Stimulated activated CD4-positive, alpha-beta T cell treated with anti-CD3 and anti-CD28 coated beads, Interleukin-12 subunit alpha, Interleukin-12 subunit beta, amount 100 ng/mL, for 48 hours (primary cell): ENCODE data around the gene PARM1.

Experiments used
- DNase-seq, 3 donors: peaks; one replicate each; pipeline ENCODE4 v3.0.0-alpha.2; 2020; ENCODE audit warnings: low read depth in 2 of 3, low spot score in 1 of 3

The PARM1 gene

GRCh38 chr4:75028196-75028854 is 95.4 kb downstream of the PARM1 start:
- DNase-seq: no peak

- no peak for DNase-seq
Measured at GRCh38 chr4:75030028-75030427, 97.1 kb downstream of the PARM1 start.

DNA sequence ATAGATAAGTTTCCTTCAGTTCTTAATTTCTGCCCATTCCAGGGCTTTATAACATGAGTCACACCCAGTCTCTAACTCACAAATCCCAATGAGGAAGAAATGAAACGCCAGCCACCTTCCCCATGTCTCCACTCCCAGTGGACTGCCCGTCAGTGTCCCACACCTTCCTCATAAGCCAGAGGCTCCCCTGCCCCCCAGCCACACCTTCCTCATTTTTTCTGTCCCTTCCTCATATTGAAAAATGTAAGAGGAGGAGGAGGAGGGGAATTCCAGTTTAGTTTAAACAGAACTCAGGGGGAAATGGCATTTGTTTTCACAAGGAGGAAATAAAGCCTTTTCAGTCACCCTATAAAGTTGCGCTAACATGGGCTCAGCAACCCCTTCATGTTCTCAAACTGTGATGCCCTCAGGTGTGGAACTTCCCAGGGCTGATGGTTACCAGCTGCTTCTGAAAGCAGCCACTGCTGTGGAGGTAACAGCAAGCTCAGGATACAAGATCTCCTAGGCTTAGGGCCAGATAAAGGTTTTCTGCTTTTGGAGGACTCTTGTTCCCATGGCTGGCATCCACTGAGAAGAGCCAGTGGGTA is 97.8 kb downstream of the PARM1 start:
- no peak for DNase-seq

DNA sequence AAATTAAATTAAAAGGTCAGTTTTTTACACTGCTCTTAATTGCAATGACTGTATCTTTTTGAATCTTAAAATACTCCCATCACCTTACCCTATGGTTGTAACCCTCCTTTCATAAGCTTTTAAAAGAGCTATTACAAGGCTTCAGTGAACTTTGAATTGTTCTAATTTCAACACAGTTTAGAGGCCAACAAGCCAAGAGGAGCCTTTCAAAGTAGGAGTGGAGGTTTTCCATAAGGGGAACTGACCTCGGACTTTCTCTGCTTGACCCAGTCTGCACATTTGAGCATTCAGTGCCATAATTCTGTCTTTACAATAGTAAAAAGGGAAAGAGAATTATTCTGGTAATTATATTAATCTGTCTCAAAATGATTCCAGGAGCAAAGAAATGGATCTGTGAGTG is 98.9 kb downstream of the PARM1 start:
- no peak for DNase-seq

DNA sequence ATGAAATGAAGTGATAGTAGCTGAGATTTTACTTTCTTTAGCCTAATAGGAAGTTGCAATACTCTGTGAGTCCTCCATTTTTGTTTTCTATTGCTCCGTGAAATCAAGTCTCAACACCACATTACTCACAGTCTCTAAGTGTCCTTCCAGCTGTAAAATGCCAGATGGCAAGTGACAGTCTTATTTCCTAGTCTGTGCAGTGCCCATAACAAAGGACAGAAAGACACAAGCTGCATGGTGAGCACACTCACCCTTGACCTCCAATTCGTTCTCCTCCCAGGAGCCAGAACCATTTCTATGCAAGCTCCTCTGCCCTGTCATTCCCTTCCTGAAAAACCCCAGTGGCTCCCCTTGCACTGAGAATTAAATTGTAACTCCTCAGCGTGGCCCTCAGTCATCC is 101.6 kb downstream of the PARM1 start:
- DNase-seq: no peak

- no peak for DNase-seq
Measured at GRCh38 chr4:75035321-75035720, 102.4 kb downstream of the PARM1 start.

DNA sequence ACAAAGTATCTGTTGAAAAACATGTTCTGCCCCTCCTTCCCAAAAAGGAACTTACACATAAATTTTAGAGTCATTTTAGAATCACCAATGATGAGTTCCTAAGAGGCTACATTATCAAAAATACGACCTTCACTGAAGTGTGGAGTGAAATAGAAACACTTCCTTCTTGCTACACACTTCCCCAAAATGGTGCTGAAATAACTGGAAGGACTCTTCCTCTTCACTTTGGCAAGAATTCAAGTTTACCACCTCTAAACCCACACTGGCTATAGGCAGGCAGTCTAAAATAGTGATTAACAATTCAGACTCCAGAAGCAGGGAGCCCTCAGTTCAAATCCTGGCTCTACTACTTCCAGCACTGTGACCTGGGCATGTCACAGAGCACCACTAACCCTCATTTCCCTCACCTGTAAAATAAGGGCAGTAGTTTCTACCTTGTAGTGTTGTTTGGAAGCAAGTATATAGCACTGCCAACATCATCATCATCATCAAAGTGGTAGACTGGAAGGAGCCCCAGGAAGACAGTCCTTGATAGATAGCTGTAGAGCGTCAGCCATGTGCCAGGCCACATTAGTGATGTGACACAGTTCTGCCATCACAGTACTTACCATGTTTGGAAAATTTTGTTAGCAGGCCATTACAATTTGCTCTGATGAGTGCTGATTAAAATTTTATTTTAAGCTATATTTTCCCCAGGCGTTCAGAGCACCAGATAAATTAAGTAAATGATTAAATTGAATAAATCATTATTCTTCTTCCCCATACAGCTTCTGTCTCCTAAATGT is 103.3 kb downstream of the PARM1 start:
- DNase-seq: no peak

- no peak for DNase-seq
Measured at GRCh38 chr4:75037252-75037651, 104.3 kb downstream of the PARM1 start.

GRCh38 chr4:75038376-75038775 is 105.5 kb downstream of the PARM1 start:
- no peak for DNase-seq

GRCh38 chr4:75040703-75041102 is 107.8 kb downstream of the PARM1 start:
- no peak for DNase-seq

GRCh38 chr4:75042601-75043208 is 109.8 kb downstream of the PARM1 start:
- DNase-seq: no peak

DNA sequence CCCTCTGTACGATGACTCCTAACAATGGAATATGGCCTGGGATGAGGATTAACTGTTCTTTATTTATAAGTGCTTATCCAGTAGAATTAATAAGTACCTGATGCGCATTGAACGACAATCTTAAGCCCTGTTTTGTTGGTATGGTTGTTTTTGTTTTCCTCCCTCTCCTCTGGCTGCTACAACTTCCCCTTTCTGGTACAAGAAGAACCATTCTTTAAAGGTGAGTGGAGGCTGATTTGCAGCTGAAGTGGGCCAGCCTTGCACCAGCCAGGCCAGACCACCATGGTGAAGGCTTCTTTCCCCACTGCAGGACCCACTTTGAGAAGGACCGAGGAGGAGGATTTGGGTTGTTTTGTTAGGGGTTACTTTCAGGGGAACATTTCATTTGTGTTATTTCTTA is 113.3 kb downstream of the PARM1 start:
- DNase-seq: no peak

GRCh38 chr4:75046641-75047040 is 113.7 kb downstream of the PARM1 start:
- DNase-seq: no peak

- no peak for DNase-seq
Measured at GRCh38 chr4:75048208-75048879, 115.4 kb downstream of the PARM1 start.

DNA sequence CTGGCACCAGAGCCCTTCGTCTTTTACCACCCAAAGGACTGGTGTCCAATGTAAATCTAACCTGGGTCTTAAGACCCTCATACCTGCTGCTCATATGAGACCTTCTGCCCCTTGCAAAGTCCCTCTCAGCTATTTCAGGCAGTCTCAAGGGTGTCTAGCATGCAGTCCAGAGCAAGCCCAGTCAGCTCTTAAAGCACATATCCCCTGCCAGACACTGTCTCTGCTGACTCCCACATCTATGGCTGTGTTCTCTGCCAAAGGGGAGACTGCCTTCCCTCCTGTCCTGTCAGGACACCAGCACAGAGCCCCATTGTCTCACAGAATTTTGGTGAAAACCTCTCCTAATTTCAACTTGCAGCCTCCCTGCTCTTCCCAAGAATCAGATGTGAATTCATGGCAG is 118.5 kb downstream of the PARM1 start:
- DNase-seq: no peak

- no peak for DNase-seq
Measured at GRCh38 chr4:75053352-75053751, 120.4 kb downstream of the PARM1 start.

DNA sequence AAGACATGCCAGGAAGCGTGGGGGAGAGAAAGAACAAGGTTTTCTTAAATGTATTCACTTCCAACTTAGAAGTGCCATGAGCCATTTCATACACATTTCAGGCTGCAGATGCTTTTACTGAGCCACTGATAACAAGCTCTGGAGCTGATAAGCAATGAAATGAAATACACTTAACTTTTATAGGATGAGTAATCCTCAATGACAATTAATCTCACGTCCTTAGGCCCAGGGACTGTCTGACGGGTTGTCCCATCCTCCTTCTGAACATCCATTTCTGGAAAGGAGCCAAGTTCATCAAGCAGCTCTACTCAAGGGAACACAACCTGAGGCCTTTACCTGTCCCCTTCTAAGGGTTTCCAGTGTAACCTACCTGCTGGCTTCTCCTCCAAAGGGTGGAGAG is 121.2 kb downstream of the PARM1 start:
- no peak for DNase-seq

- no peak for DNase-seq
Measured at GRCh38 chr4:75056277-75056676, 123.4 kb downstream of the PARM1 start.

DNA sequence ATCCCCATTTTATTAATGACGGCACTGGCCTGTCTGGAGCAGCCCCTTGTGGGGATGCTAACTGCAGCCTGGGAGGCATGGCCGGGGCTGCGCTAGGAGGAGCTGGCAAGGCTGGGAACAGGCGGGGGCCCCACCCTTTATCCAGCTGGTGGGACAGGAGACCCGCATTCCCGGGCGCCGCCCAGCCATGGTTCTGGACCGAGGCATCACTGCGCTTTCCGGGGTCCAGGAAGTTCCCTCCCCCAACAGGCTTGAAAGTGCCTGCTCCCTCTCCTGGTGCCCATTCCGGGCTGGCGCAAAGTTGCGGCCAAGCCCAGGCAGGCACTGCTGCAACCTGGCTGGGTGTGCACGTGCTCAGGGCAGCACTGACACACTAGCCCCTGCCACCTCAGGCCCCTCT is 124.5 kb downstream of the PARM1 start:
- DNase-seq: no peak

GRCh38 chr4:75058486-75058885 is 125.6 kb downstream of the PARM1 start:
- DNase-seq: no peak

DNA sequence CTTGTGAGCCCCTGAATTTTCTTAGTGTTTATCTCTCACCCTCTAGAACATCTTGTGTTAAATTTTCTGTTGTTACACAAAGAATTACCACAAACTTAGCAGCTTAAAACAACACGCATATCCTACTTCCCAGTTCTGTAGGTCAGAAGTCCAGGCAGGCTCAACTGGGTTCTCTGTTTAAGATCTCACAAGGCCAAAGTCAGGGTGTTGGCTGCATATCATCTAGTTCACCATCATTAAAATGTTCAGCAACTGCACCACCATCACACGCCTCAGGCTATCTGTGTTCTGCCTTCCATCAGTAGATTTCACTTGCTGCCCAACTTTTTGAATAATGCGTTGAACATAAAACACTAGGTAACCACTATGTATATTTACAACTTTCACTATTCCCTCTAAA is 130.5 kb downstream of the PARM1 start:
- no peak for DNase-seq

GRCh38 chr4:75065909-75066308 is 133.0 kb downstream of the PARM1 start:
- no peak for DNase-seq
